NCI-H748 treated with DMSO at 0.1 percent for 48 hours (cell line): ENCODE data around the gene INPP5A.
"Not testable (repeated sequence)": the region's sequence is repeated elsewhere in the genome, so short reads cannot be mapped to it uniquely, and the experiment has no call there.

Source experiments
- DNase-seq: peaks from one replicate; lab custom pipeline; 2025; lab: John Stamatoyannopoulos, UW

The INPP5A gene

DNA sequence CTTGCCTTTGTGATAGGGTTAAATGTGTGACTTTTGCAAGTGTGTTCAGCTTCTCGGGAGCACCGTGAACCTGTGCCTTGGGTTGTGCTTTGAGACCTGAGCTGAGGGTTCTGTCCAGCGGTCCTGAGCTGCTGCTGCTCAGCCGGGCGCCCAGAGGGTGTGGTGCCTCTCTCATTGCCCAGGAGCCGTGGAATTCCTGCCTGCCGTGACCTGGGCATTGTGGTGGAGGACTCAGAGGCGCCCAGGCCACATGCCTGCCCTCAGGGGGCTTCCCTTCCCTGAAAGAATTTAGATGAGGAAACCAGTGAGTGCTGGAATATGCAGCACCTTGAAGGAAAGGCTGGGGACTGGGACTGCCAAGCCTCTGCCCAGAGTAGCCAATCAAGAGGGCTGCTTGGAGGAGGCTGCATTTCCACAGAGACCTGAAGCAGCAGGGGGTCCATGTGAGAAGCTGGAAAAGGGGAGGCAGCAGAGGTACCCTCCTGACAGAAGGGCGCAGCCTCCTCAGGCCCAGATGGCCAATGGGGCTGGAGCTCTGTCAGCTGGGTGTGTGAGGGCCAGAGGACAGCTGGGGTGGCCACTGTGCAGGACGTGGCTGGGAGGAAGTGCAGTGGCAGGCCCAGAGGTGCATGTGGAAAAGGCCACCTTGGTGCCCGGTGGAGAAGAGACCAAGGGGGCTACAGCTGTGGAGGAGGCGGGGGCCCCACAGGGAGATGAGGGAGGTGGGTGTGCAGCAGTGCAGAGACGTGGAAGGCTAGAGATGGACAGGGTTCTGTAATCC is 141.0 kb downstream of the INPP5A start:
- no peak for DNase-seq

DNA sequence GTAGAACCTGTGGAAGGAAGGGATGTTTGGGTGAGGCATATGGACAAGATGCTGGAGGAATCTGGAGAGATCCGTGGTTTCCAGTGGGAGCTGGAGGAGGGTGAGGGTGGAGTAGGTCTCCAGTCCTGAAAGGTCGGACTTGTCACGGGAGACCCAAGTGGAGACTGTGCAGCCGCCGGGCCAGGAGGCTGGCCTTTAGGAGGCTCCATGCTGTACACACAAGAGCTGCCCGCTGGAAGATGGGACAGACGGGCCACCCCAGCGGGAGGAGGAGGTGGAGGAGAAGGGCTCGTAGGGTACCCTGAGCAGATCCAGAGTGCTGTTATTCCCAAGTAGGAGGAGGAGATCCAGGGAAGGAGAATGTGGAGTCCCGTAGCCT is 141.6 kb downstream of the INPP5A start:
- DNase-seq: no peak

DNA sequence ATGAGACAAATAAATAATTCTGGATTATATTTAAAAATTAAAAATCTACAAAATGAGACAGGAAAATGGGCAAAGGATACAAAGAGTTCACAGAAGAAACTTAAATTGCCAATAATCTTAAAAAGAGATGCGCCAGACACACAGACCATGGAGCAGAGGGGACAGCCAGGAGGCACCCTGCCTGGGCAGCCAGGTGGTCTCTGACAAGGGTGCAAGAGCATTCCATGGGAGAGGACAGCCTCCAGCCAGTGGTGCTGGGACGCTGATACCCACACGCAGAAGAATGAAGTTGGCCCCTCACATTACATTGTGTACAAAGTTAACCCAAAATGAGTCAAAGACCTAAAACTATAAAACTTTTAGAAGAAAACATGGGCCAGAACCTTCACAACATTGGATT is 142.1 kb downstream of the INPP5A start:
- DNase-seq: no peak

DNA sequence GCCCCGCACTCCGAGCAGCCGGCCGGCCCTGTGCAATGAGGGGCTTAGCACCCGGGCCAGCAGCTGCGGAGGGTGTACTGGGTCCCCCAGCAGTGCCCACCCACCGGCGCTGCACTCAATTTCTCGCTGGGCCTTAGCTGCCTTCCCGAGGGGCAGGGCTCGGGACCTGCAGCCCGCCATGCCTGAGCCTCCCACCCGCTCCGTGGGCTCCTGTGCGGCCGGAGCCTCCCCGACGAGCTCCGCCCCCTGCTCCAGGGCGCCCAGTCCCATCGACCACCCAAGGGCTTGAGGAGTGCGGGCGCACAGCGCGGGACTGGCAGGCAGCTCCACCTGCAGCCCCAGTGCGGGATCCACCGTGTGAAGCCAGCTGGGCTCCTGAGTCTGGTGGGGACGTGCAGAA is 143.2 kb downstream of the INPP5A start:
- not testable (repeated sequence) for DNase-seq

DNA sequence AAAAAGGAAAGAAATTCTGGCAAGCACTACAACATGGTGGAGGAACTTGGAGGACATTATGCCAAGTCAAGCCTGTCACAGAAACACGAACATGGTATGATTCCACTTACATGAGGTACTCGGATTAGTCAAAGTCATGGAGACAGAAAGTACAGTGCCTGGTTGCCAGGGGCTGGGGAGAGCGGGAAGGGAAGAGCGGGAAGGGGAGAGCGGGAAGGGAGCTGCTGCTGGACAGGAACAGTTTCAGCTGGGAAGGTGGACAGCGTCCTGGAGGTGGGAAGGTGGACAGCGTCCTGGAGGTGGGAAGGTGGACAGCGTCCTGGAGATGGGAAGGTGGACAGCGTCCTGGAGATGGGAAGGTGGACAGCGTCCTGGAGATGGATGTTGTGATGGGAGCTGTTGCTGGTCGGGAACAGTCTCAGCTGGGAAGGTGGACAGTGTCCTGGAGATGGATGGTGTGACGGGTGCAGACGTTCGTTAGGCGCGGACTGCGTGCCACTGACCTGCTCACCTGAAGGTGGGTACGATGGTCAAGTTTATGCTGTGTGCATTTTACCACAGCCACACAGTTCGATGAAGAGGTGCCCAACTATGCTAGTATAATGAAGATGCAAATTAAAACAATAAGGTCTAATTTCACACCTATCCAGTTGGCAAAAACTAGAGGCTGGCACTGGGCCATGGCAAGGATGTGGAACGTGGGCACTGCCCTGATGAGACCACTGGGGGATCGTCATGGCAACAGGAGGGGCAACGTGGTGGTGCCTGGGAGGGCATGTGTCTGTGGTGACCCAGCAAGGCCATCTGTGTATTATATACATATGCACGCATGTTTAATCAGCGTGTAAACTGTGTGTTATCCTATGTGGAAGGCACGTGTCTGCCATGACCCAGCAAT is 144.5 kb downstream of the INPP5A start:
- DNase-seq: no peak

DNA sequence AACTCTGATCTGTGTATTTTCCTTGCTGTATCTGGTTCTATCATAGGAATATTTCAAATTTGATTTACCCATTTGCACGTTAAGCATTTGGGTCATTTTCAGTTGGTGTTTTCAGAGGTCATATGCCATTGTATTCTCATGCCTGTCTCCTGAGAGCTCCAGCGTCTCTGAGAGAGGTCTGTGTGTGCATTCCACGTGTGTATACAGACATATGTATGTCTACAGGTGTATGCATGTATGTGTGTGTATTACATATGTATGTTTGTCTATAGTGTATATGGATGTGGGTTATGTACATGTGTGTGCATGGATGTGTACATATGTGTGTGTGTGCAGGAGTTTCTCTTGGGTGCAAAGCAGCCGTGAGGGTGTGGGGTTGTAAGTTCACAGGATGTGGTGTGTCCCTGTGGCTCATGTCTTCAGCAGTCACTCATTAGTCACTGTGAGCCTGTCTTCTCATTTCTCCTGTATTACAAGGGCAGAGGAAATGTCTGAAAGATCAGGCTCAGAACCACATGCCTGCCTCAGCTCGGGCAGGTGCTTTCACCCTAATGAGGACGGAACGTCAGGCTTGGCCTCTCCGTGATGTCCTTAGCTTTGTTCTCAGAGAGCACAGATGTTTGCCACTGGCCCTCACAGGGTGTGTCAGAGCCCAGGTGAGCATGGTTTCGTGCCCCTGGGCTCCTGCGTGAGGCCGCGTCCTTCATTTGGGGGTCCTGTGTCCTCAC is 146.7 kb downstream of the INPP5A start:
- no peak for DNase-seq

DNA sequence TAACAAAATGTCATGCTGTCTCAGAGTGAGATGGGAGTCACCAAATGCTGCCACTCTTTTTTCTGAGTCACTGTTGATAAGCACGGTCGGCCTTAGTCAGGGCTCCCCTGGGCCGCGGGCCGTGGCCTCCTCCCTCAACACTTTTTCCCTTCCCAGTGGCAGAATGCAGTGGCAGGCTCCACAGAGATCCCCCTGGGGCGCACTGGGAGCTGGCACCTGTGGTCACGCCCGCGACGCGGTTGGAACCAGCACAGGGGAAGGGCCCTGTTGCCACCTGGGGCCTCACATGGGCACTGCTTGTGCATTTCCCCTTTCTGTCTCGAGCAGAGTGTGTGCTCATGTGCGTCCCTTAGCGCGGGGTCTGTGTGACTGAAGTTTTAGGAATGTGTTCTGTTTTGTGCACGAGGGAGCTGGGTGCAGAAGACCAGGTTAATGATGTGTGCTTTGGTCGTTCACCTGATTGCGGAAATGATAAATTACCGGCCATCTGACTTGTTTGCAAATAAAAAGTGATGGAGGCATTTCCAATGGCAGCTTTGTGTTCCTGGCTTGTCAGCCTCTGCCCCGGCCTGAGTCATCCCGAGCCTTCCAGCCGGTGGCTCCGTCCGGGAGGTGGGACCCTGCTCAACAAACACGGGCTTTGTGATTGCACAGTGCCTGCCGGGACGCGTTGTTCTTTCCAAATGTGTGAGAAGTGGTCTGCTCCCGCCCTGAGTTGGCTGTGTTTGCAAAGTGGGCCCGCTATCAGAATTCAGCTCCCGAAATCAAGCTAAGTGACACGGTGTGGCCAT is 147.7 kb downstream of the INPP5A start:
- DNase-seq: peak; percentile 0

DNA sequence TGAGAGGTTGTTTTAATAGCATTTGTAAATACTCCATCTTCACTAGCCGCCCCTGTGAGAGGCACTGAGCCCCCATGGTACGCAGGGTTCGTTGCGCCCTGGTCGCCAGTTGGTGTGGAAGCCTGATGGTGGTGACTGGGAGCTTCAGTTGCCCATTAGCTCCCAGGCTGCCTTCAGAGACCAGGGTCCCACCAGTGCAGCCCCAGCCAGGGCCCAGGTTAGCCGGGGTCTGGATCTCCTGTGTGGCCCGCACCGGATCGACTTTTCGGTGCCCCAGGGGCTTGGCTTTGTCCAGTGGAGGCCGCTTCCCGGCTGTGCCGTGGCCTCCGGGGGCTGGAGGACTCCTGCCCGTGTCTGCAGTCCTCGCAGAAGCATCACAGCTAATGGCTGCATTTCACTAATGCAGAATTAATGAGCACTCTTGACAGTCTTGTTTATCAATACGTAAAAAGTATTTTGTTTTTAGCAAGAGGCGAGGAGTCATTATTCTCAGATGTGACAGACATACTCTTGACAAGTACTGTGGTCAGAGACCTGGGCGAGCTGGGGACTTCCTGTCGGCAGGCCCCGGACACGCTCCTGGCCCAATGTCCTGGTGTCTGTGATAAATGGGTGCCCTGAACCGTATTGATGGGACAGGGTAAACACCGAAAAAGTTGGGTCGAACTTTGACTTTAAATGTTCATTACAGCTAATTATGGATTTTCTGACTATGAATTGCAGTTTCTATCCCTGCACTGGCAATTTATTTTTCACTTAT is 148.5 kb downstream of the INPP5A start:
- DNase-seq: no peak

DNA sequence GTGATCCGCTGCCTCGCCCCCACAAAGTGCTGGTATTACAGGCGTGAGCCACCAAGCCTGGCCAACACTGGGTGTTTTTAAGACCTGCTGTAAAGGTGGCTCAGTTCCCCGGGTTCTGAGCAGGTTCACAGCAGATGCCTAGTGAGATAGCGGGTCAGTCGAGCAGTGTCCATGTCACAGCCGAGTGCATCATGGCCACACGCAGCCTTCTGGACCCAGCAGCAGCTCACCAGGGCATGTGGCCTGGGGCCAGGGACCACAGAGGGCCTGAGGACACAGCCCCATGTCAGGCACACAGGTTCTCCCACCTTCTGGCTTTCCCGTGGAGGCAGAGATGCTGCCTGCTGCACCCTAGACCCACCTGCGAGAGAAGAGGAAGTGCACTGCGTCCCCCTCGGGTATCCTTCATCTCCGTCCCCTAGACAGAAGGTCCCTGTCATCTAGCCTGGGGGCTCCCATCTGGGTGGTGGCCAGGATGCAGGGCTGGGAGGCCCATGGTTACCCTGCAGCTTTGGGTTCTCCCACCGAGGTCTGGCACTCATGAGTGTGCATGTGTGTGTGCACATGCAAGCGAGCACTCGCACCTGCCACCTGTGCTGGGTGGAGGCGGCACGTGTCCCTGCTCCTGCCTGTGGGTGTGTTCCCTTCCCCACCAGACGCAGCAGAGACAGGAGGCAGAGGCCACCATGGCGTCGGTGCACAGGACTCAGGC is 149.8 kb downstream of the INPP5A start:
- no peak for DNase-seq

DNA sequence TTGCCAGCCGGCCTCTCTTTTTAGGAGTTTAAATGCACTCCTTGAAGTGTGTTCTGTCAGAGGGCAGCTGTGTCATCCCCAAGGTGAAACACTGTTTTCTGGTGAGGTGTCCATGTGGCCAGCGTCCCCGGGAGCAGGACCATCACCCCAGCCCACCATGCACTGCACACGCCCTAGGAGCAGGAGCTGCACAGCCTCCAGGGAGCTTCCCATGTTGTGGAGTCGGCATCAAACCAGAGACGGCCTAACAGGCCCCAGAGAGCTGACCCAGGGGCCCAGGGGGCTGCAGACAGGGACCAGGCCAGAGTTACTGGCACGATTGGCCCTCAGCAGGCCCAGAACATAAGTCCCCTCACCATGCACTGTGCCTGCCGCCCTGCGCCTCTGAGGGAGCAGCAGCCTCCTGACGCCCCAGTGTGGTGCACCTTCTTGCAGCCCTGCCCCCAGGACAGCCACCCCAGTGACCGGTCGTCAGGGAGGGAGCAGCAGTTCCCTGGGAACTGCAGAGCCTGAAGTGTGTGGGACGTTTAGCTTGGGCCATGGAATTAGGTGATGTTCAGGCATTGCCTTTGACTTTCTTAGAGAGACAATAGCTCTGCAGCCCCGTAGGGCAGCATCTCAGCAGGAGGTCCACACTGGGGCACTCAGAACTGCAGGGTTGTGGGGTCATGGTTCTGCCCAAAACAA is 150.4 kb downstream of the INPP5A start:
- DNase-seq: no peak

DNA sequence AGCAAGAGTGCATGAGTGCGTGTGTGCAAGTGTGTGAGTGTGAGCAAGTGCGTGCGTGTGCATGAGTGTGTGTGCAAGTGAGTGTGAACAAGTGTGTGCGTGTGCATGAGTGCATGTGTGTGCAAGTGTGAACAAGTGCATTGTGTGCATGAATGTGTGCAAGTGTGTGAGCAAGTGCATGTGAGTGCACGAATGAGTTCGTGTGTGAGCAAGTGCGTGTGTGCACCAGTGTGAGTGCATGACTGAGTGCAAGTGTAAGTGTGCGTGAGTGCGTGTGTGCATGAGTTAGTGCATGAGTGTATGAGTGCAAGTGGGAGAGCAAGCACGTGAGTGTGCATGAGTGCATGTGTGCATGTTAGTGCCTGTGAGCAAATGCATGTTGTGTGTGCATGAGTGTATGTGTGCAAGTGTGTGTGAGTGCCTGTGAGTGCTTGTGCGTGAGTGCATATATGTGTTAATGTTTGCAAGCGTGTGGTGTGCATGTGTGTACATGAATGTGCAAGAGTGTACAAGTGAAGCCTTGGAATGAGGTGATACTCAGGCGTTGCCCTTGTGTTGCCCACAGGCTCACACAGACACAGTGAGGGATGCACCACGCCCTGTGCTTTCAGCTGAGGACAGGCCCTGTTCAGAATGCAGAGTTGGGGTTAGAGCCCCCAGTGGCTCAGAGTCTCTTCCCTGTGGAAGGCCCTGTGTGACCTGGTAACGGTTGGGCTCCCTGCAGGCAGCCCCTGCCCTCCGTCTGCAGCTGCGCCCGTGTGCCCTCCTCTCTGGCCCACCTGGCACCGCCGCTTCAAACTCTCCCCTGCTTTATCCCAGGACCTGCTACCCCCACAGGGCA is 151.2 kb downstream of the INPP5A start:
- DNase-seq: no peak

DNA sequence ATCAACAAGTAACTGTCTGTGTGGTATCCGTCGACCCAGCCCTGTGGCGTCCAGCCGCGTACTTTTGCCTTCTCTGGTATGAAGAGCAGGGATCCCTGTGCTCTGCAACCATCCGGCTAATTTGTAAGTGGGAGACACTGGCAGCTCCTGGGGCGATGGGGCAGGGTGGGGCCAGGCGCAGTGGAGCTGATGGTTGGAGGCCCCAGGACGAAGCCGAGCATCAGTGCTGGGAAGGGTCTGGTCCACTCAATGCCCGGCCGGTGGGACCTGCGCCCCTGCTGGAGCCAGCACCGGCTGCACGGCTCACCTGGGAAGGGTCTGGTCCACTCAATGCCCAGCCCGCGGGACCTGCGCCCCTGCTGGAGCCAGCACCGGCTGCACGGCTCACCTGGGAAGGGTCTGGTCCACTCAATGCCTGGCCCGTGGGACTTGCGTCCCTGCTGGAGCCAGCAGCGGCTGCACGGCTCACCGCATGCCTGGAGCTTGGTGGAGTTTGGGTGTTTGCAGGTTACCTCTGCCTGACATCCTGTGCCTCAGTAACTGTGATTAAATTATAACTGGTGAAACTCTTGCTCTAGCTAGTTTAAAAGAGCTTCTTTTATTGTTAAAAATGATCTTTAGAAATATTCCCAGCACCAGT is 152.3 kb downstream of the INPP5A start:
- DNase-seq: no peak

DNA sequence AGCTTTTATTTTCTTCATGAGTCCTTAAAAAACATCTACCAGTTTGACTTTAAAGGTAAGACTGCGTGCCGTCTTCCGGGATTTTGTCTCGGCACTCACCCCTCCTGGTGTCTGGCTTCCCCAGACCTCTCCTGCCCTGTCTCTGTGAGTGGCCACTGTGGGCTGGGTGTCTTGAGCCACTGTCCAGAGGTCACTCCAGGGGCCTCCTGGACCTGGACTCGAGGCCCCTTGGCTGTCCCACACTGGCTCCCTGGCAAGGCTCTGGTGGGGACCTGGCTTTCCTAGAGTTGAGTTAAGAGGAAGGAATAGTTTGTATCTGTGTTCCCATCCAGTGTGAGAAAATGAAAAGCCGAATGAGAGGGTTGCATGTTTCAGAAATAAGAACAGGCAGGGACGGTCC is 152.8 kb downstream of the INPP5A start:
- no peak for DNase-seq

DNA sequence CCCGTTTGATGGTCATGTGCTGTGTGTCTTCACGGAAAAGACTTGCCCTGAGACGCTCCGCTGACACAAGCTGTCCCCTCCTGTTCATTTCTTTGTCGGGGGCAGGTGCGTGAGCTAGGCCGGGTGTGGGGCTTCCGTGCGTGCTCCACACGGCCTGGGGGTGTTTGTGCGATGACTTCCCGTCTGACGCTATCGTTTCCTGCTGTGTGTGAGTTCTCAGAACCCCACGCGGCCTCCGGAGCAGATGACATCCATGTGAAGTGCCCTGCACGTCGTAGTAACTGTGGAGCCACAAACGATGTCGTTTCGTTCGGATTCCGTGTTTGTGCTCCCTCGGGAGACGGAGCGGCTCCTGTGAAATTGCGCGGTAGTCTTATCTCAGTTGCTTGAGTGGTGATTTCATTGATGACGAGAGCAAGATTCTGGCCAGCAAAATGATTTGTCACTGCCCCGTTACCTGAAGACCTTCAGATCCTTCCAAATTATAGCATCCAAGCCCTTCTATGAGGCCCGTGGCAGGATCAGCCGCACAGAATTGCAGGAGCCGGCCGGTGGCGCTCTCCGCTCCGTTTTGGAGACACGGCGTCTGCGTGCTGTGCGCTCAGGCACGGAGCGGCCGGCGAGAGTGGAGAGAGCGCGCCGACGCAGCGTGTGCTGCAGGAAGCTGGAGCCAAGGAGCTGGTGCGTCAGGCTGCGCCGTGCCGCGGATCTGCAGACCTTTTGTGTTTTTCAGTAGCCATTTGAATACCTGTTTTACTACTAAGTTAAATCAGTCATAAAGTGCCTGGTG is 153.4 kb downstream of the INPP5A start:
- DNase-seq: no peak

DNA sequence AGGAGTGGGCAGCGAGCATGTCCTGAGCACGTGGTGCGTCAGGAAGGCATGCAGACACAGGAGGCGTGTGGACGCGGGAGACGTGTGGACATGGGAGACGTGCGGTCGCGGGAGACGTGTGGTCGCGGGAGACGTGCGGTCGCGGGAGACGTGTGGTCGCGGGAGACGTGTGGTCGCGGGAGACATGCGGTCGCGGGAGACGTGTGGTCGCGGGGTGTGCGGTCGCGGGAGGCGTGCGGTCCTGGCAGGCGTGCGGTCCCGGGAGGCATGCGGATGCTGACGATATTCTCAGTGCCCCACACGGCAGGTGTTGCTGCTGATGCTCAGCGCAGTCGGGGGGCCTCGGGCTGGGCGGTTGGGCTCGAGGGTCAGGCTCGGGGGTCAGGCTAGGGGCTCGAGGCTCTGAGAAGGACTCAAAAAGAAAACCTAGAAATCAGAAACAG is 154.1 kb downstream of the INPP5A start:
- DNase-seq: no peak

DNA sequence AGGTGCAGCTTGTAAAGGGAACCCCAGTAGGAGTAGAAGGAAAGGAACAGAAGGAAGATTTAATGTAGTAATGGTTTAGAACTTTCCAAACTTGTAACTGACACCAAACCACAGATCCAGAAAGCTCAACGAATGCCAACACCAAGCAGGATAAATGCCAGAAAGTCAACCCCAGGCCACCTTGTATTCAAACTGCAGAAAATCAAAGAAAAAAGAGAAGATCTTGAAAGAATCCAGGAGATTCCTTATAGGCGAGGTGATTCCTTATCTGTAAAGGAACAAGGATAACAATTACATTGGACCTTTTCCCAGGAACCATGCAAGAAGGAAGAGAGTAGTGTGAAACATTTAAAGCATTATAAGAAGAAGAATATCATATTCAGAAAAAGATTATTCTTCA is 154.7 kb downstream of the INPP5A start:
- no peak for DNase-seq

DNA sequence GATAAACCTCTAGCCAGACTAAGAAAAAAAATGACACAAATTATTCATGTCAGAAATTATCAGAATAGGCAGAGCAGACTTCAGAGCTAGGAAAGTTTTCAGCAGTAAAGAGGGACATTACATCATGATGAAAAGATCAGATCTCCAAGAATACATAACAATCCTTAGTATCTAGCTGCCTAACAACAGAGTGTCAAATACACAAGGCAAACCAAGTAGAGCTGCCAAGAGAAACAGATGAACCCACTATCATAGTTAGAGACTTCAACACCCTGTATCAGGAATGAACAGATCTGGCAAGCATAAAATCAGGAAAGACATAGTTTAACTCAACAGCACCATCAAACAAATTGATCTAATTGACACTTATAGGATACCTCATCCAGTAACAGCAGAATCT is 156.1 kb downstream of the INPP5A start:
- no peak for DNase-seq

DNA sequence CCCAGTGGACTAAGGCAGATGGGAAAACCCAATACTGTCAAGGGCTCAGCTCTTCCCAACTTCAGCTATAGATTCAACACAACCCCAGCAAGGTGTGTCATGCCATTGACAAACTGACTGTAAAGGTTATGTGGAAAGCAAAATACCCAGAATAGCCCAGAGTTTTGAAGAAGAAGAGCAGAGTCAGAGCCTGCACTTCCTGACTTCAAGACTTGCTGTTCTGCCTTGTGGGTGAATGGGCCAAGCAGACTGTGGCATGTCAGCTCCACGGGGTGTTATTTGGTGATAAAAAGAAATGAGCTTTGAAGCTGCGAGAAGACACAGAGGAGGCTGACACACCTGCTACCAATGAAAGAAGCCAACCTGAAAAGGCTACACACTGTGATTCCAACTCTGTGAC is 158.6 kb downstream of the INPP5A start:
- no peak for DNase-seq
